ENCODE data around the gene ERVFRD-1.

Gene ERVFRD-1
- total RNA-seq, result 0 reads per million in 4 experiments

GRCh38 chr6:11110921-11111768 is at the start of gene ERVFRD-1:
Gene ERVFRD-1 (minus strand): TSS chr6:11111725. CDS start chr6:11105310, 6,415 bp downstream.
- DNase-seq, result no peak

GRCh38 chr6:11160199-11160598 is 48.7 kb upstream of the ERVFRD-1 start:
- DNase-seq, result no peak

GRCh38 chr6:11155589-11155988 is 44.1 kb upstream of the ERVFRD-1 start:
- DNase-seq, result no peak

- no peak for DNase-seq
These were observed 41.9 kb upstream of the ERVFRD-1 start for GRCh38 chr6:11153447-11153846.

GRCh38 chr6:11152581-11152980 is 41.1 kb upstream of the ERVFRD-1 start:
- DNase-seq, result no peak

GRCh38 chr6:11151488-11151887 is 40.0 kb upstream of the ERVFRD-1 start:
- DNase-seq, result no peak

- no peak for DNase-seq
These were observed 38.0 kb upstream of the ERVFRD-1 start for GRCh38 chr6:11149551-11149950.

- no peak for DNase-seq
These were observed 34.7 kb upstream of the ERVFRD-1 start for GRCh38 chr6:11146117-11146826.

- peak; percentile 44 for DNase-seq
These were observed 32.9 kb upstream of the ERVFRD-1 start for GRCh38 chr6:11144393-11144851.

- DNase-seq, result no peak
These were observed 32.2 kb upstream of the ERVFRD-1 start for GRCh38 chr6:11143394-11144371.

GRCh38 chr6:11142296-11143027 is 30.9 kb upstream of the ERVFRD-1 start:
- DNase-seq, result no peak

GRCh38 chr6:11141295-11141694 is 29.8 kb upstream of the ERVFRD-1 start:
- no peak for DNase-seq

- DNase-seq, result no peak
These were observed 28.5 kb upstream of the ERVFRD-1 start for GRCh38 chr6:11140056-11140455.

GRCh38 chr6:11139051-11139960 is 27.8 kb upstream of the ERVFRD-1 start:
- DNase-seq, result no peak

- DNase-seq, result no peak
These were observed 25.3 kb upstream of the ERVFRD-1 start for GRCh38 chr6:11136809-11137208.

- no peak for DNase-seq
These were observed 21.8 kb upstream of the ERVFRD-1 start for GRCh38 chr6:11133281-11133680.

- DNase-seq, result no peak
These were observed 20.8 kb upstream of the ERVFRD-1 start for GRCh38 chr6:11132194-11132888.

GRCh38 chr6:11130605-11131004 is 19.1 kb upstream of the ERVFRD-1 start:
- DNase-seq, result no peak

GRCh38 chr6:11129908-11130565 is 18.5 kb upstream of the ERVFRD-1 start:
- no peak for DNase-seq

GRCh38 chr6:11128608-11129007 is 17.1 kb upstream of the ERVFRD-1 start:
- DNase-seq, result no peak
